ENCODE results near the gene CALHM5. TPM values are rescaled to one million over a fixed set of nuclear protein-coding genes. Genes with fewer than 3 reads are reported as not detected.
A peak's percentile ranks its signal among the peaks of the same experiment; 100 is the strongest.

The CALHM5 gene
- total and polyA plus RNA-seq, 9 of the 15 experiments (the other 6 are each of a cell fraction or from before 2014, with no cell fraction given), result under 0.01 to 0.05 (median 0.02) TPM; not detected in 2

DNA sequence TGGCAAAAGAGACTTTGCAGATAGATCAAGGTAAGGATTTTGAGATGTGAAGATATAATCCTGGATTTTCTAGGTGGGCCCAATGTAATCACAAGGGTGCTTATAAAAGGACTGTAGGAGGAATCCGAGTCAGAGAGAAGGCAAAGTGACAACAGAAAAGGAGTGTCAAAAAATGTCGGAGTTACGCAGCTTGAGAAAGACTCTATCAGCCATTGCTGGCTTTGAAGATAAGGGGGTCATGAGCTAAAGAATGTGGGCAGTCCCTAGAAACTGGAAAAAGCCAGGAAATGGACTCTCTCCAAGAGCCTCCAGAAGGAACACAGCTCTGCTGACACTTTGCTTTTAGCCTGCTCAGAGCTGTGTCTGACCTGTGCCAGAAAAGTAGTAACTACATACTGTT is 51.2 kb downstream of the CALHM5 start (continued):
- TF ChIP-seq PHB (CRISPR knock-in tag; IDR thresholded peaks at IDR 0.05) (no peak), GATA2 (CRISPR knock-in tag; IDR thresholded peaks at IDR 0.05) (0 out of 2 replicates have a peak, but pooled peaks have one; percentile 34), RBBP5 (IDR thresholded peaks at IDR 0.05; ENCODE audit: borderline replicate concordance, insufficient read depth, low read length, poor library complexity, severe bottlenecking) (no peak), TCF3 (CRISPR knock-in tag; IDR thresholded peaks at IDR 0.05) (peak; percentile 83), NRF1 (conservative IDR thresholded peaks at IDR 0.05 in 1 of 2, IDR thresholded peaks at IDR 0.05 in 1 of 2) (0 out of 4 replicates have a peak, but pooled peaks have one; percentile 8 to 14), ZNF121 (CRISPR knock-in tag; conservative IDR thresholded peaks at IDR 0.05) (no peak), SMARCC2 (IDR thresholded peaks at IDR 0.05; ENCODE audit: low read depth) (0 out of 2 replicates have a peak, but pooled peaks have one; percentile 22), XRCC3 (IDR thresholded peaks at IDR 0.05) (no peak), FOSL1 (tag; conservative IDR thresholded peaks at IDR 0.05) (0 out of 2 replicates have a peak, but pooled peaks have one; percentile 18), CHD4 (IDR thresholded peaks at IDR 0.05; ENCODE audit: insufficient read depth, insufficient replicate concordance, low read depth, low read length, poor library complexity, severe bottlenecking) (no peak), YY1 (IDR thresholded peaks at IDR 0.05; ENCODE audit: borderline replicate concordance in 1 of 3, control insufficient read depth in 1 of 3, extremely low read depth in 1 of 3, insufficient read depth in 3 of 3, insufficient read length in 1 of 3, insufficient replicate concordance in 2 of 3, low read depth in 1 of 3, low read length in 2 of 3) (peak in 1 of 3 experiments; percentile 77), GTF2E2 (tag; IDR thresholded peaks at IDR 0.05) (0 out of 2 replicates have a peak, but pooled peaks have one; percentile 64), POLR2AphosphoS2 (IDR thresholded peaks at IDR 0.05; ENCODE audit: low read length) (no peak), PURB (CRISPR knock-in tag; IDR thresholded peaks at IDR 0.05; ENCODE audit: low read depth) (no peak), CTBP1 (IDR thresholded peaks at IDR 0.05; ENCODE audit: borderline replicate concordance) (no peak)
- TF ChIP-seq, protein P1, sequence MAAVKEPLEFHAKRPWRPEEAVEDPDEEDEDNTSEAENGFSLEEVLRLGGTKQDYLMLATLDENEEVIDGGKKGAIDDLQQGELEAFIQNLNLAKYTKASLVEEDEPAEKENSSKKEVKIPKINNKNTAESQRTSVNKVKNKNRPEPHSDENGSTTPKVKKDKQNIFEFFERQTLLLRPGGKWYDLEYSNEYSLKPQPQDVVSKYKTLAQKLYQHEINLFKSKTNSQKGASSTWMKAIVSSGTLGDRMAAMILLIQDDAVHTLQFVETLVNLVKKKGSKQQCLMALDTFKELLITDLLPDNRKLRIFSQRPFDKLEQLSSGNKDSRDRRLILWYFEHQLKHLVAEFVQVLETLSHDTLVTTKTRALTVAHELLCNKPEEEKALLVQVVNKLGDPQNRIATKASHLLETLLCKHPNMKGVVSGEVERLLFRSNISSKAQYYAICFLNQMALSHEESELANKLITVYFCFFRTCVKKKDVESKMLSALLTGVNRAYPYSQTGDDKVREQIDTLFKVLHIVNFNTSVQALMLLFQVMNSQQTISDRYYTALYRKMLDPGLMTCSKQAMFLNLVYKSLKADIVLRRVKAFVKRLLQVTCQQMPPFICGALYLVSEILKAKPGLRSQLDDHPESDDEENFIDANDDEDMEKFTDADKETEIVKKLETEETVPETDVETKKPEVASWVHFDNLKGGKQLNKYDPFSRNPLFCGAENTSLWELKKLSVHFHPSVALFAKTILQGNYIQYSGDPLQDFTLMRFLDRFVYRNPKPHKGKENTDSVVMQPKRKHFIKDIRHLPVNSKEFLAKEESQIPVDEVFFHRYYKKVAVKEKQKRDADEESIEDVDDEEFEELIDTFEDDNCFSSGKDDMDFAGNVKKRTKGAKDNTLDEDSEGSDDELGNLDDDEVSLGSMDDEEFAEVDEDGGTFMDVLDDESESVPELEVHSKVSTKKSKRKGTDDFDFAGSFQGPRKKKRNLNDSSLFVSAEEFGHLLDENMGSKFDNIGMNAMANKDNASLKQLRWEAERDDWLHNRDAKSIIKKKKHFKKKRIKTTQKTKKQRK (IDR thresholded peaks at IDR 0.05; ENCODE audit: borderline replicate concordance, low read depth, low read length), result no peak
- TF ChIP-seq, protein P2, sequence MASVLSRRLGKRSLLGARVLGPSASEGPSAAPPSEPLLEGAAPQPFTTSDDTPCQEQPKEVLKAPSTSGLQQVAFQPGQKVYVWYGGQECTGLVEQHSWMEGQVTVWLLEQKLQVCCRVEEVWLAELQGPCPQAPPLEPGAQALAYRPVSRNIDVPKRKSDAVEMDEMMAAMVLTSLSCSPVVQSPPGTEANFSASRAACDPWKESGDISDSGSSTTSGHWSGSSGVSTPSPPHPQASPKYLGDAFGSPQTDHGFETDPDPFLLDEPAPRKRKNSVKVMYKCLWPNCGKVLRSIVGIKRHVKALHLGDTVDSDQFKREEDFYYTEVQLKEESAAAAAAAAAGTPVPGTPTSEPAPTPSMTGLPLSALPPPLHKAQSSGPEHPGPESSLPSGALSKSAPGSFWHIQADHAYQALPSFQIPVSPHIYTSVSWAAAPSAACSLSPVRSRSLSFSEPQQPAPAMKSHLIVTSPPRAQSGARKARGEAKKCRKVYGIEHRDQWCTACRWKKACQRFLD (CRISPR knock-in tag; IDR thresholded peaks at IDR 0.05), result no peak
- TF ChIP-seq, protein P3, sequence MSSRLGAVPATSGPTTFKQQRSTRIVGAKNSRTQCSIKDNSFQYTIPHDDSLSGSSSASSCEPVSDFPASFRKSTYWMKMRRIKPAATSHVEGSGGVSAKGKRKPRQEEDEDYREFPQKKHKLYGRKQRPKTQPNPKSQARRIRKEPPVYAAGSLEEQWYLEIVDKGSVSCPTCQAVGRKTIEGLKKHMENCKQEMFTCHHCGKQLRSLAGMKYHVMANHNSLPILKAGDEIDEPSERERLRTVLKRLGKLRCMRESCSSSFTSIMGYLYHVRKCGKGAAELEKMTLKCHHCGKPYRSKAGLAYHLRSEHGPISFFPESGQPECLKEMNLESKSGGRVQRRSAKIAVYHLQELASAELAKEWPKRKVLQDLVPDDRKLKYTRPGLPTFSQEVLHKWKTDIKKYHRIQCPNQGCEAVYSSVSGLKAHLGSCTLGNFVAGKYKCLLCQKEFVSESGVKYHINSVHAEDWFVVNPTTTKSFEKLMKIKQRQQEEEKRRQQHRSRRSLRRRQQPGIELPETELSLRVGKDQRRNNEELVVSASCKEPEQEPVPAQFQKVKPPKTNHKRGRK (tag; IDR thresholded peaks at IDR 0.05), result no peak
- TF ChIP-seq, protein P4, sequence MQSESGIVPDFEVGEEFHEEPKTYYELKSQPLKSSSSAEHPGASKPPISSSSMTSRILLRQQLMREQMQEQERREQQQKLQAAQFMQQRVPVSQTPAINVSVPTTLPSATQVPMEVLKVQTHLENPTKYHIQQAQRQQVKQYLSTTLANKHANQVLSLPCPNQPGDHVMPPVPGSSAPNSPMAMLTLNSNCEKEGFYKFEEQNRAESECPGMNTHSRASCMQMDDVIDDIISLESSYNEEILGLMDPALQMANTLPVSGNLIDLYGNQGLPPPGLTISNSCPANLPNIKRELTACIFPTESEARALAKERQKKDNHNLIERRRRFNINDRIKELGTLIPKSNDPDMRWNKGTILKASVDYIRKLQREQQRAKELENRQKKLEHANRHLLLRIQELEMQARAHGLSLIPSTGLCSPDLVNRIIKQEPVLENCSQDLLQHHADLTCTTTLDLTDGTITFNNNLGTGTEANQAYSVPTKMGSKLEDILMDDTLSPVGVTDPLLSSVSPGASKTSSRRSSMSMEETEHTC (IDR thresholded peaks at IDR 0.05), result 0 out of 2 replicates have a peak, but pooled peaks have one; percentile 40
